OCI-LY7 (cell line): ENCODE results near the gene GSK3B. TPM values are rescaled to one million over a fixed set of nuclear protein-coding genes. Genes with fewer than 3 reads are reported as not detected.

Experiments
- BruUV-seq: library from RNA; stranded (reverse); fragments of 400-500 nt; replicated peaks from 2 replicates; lab custom pipeline; 2021; lab: Mats Ljungman, UMichigan
- CTCF ChIA-PET: fragments of 300-600 bp; sonication (Branson Sonifier 250); formaldehyde crosslinking; loops from one replicate; lab custom pipeline; 2022; ENCODE audit warnings: antibody characterized with exemption; ENCODE audit not compliant: unreplicated experiment; lab: Charles Lee
- POLR2A ChIA-PET: fragments of 300-600 bp; sonication (Branson Sonifier 250); formaldehyde crosslinking; loops from one replicate; lab custom pipeline; 2022; ENCODE audit warnings: antibody characterized with exemption; lab: Charles Lee
- DNase-seq: peaks from one replicate; pipeline ENCODE4 v3.0.0-alpha.2; 2015; ENCODE audit warnings: low spot score
- H2AFZ ChIP-seq: fragments of 200-600 bp; sonication (generic), shearing (Covaris generic); 2 replicates; pipeline ENCODE4 v1.6.1; 2014; ENCODE audit warnings: mild to moderate bottlenecking, antibody characterized with exemption, low read length, moderate library complexity
- H3K27ac ChIP-seq: fragments of 200-600 bp; sonication (generic); 2 replicates; pipeline ENCODE4 v1.5.1; 2014; ENCODE audit warnings: mixed run types, low read depth, mild to moderate bottlenecking, moderate library complexity, low read length, inconsistent platforms; ENCODE audit not compliant: poor library complexity, severe bottlenecking
- H3K36me3 ChIP-seq: fragments of 200-600 bp; sonication (generic); 2 replicates; pipeline ENCODE4 v1.6.1; 2014; ENCODE audit warnings: mild to moderate bottlenecking, antibody characterized with exemption, low read length, moderate library complexity, mixed read lengths; ENCODE audit not compliant: insufficient read depth
- H3K4me1 ChIP-seq: fragments of 200-600 bp; sonication (generic); 2 replicates; pipeline ENCODE4 v1.5.1; 2014; ENCODE audit warnings: mild to moderate bottlenecking, low read length; ENCODE audit not compliant: insufficient read depth, poor library complexity, severe bottlenecking
- H3K4me2 ChIP-seq: fragments of 200-600 bp; sonication (generic); 2 replicates; pipeline ENCODE4 v1.6.1; 2014; ENCODE audit warnings: mild to moderate bottlenecking, low read length
- H3K4me3 ChIP-seq: fragments of 200-600 bp; sonication (generic); 2 replicates; pipeline ENCODE4 v1.5.1; 2014; ENCODE audit warnings: mild to moderate bottlenecking, low read depth, low read length; ENCODE audit not compliant: poor library complexity, severe bottlenecking
- H3K79me2 ChIP-seq: fragments of 200-600 bp; sonication (generic); 2 replicates; pipeline ENCODE4 v1.6.1; 2016; ENCODE audit warnings: low read depth, mild to moderate bottlenecking, low read length, moderate library complexity, mixed read lengths; ENCODE audit not compliant: insufficient read depth
- H3K9me2 ChIP-seq: fragments of 200-600 bp; sonication (generic); 2 replicates; pipeline ENCODE4 v1.6.1; 2016; ENCODE audit warnings: mild to moderate bottlenecking, low read length, mixed read lengths; ENCODE audit not compliant: insufficient read depth
- H3K9me3 ChIP-seq: fragments of 200-600 bp; sonication (generic); 2 replicates; pipeline ENCODE4 v1.6.1; 2014; ENCODE audit warnings: mild to moderate bottlenecking, mixed run types, low read length, mixed read lengths
- H4K20me1 ChIP-seq: fragments of 200-600 bp; sonication (generic); 2 replicates; pipeline ENCODE4 v1.6.1; 2014; ENCODE audit warnings: mild to moderate bottlenecking, antibody characterized with exemption, low read length, moderate library complexity, mixed read lengths; ENCODE audit not compliant: insufficient read depth
- EZH2phosphoT487 ChIP-seq: fragments of 200-600 bp; sonication (generic); IDR thresholded peaks from 2 replicates; pipeline ENCODE4 v1.6.1; 2018; ENCODE audit warnings: low read depth, borderline replicate concordance, mild to moderate bottlenecking, mixed run types, antibody characterized with exemption, low read length, moderate library complexity, mixed read lengths
- intact Hi-C: fragments of 100-400 bp; cut with micrococcal nuclease; formaldehyde crosslinking; loops from one replicate; pipeline ENCODE4 v1.10.0; 2022; ENCODE audit not compliant: unreplicated experiment
- total RNA-seq, 2 experiments: library from RNA; depleted of rRNA in 1 of 2; stranded (reverse); fragments of >200 nt in 1 of 2; shearing (Covaris generic) in 1 of 2; gene quantifications; 2 replicates each; pipeline ENCODE4 v1.2.3, GENCODE V29; 2014 to 2022
- TF ChIP-seq, protein P1 (sequence below): fragments of 200-600 bp; sonication (generic); conservative IDR thresholded peaks from 2 replicates; pipeline ENCODE4 v1.5.1; 2014; ENCODE audit warnings: mild to moderate bottlenecking, antibody characterized with exemption, low read length, moderate library complexity, mixed read lengths

GSK3B gene
- total RNA-seq, 2 experiments from 2014 or later: 26.6 to 40.9 TPM

GRCh38 chr3:119913021-119913420, 181.2 kb downstream of the GSK3B start:
- intact Hi-C loops: no loop called here
- H3K4me3 ChIP-seq: no peak overlapping the region
- POLR2A ChIA-PET: interaction anchor here (0.7 kb wide), 1 partner anchor 27 kb away, joined by 3 read pairs; no protein-coding TSS in a partner anchor

GRCh38 chr3:119912220-119912619, 182.0 kb downstream of the GSK3B start:
- POLR2A ChIA-PET: interaction anchor here (0.7 kb wide), 1 partner anchor 28 kb away, joined by 3 read pairs; no protein-coding TSS in a partner anchor
- no peak for DNase-seq
- no TSS peak for BruUV-seq
- H3K4me3 ChIP-seq: no peak overlapping the region
- H3K9me3 ChIP-seq: no peaks in the 10 kb centered on the region
- H3K9me2 ChIP-seq: no peaks in the 10 kb centered on the region
- H3K79me2 ChIP-seq: no peaks in the 10 kb centered on the region
- no peaks in the 10 kb centered on the region for H4K20me1 ChIP-seq
- no peak overlapping the region for H3K4me2 ChIP-seq
- no peak overlapping the region for H2AFZ ChIP-seq
- H3K27ac ChIP-seq: no peak overlapping the region
- intact Hi-C loops: no loop called here
- no peaks in the 10 kb centered on the region for H3K4me1 ChIP-seq
- CTCF ChIA-PET: no interaction called here
- peaks cover 46% of the 10 kb centered on the region for H3K36me3 ChIP-seq
- TF ChIP-seq, protein P1, sequence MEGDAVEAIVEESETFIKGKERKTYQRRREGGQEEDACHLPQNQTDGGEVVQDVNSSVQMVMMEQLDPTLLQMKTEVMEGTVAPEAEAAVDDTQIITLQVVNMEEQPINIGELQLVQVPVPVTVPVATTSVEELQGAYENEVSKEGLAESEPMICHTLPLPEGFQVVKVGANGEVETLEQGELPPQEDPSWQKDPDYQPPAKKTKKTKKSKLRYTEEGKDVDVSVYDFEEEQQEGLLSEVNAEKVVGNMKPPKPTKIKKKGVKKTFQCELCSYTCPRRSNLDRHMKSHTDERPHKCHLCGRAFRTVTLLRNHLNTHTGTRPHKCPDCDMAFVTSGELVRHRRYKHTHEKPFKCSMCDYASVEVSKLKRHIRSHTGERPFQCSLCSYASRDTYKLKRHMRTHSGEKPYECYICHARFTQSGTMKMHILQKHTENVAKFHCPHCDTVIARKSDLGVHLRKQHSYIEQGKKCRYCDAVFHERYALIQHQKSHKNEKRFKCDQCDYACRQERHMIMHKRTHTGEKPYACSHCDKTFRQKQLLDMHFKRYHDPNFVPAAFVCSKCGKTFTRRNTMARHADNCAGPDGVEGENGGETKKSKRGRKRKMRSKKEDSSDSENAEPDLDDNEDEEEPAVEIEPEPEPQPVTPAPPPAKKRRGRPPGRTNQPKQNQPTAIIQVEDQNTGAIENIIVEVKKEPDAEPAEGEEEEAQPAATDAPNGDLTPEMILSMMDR: no peak
- TF ChIP-seq EZH2phosphoT487: no peak

More at GRCh38 chr3:119913021-119913420, 181.2 kb downstream of the GSK3B start:
- H3K4me2 ChIP-seq: no peak overlapping the region
- CTCF ChIA-PET: no interaction called here
- no peaks in the 10 kb centered on the region for H3K79me2 ChIP-seq
- no peak for DNase-seq
- no peaks in the 10 kb centered on the region for H3K9me2 ChIP-seq
- no TSS peak for BruUV-seq
- TF ChIP-seq, protein P1: no peak
- no peak for TF ChIP-seq EZH2phosphoT487
- H2AFZ ChIP-seq: no peak overlapping the region
- no peaks in the 10 kb centered on the region for H3K4me1 ChIP-seq
- H3K27ac ChIP-seq: no peak overlapping the region
- H3K9me3 ChIP-seq: no peaks in the 10 kb centered on the region
- H3K36me3 ChIP-seq: peaks cover 46% of the 10 kb centered on the region
- H4K20me1 ChIP-seq: no peaks in the 10 kb centered on the region

DNA sequence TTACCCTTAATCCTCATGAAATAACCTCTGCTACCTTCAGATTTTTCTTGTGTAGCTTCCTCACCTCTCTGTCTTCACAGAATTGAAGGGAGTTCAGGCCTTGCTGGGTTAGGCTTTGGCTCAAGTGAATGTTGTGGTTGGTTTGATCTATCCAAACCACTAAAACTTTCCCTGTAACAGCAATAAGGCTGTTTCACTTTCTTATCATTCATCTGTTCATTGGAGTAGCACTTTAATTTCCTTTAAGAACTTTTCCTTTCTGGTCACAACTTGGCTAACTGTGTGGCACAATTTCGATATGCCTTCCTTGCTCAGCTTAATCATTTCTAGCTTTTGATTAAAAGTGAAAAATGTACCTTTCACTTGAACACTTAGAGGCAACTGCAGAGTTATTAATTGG, 182.5 kb downstream of the GSK3B start:
- Histone ChIP-seq H3K9me3 (no peaks in the 10 kb centered on the region), H3K79me2 (no peaks in the 10 kb centered on the region), H3K36me3 (peaks cover 46% of the 10 kb centered on the region), H3K4me1 (no peaks in the 10 kb centered on the region), H3K4me2 (no peak overlapping the region), H2AFZ (no peak overlapping the region), H3K4me3 (no peak overlapping the region), H3K27ac (no peak overlapping the region), H4K20me1 (no peaks in the 10 kb centered on the region), H3K9me2 (no peaks in the 10 kb centered on the region)
- intact Hi-C loops: no loop called here
- no peak for DNase-seq
- TF ChIP-seq, protein P1: no peak
- TF ChIP-seq EZH2phosphoT487: no peak
- CTCF ChIA-PET: no interaction called here
- BruUV-seq: no TSS peak
- POLR2A ChIA-PET: interaction anchor here (0.6 kb wide), 1 partner anchor 575 kb away, joined by 5 read pairs; no protein-coding TSS in a partner anchor
